Adrenal gland (tissue), 5 donors: ENCODE results near the gene CNKSR3.

Experiments
- POLR2A ChIP-seq, 2 donors: fragments of 450-650 bp; IDR thresholded peaks; one replicate each; pipeline ENCODE4 v1.6.1; 2017; ENCODE audit warnings: antibody characterized with exemption in 2 of 2, mild to moderate bottlenecking in 2 of 2, moderate library complexity in 1 of 2
- TF ChIP-seq, protein P1 (sequence below), 6 experiments: fragments of 450-650 bp in 4 of 6; fragments of 200-600 bp in 2 of 6; sonication (generic) in 1 of 6; IDR thresholded peaks; 1 replicate in 5 of 6; 2 replicates in 1 of 6; pipeline versions ENCODE4 v1.5.1 to v1.8.0; 2016 to 2021; ENCODE audit warnings: antibody characterized with exemption in 6 of 6, mild to moderate bottlenecking in 2 of 6, moderate library complexity in 1 of 6
- donor health status: DM: no; HTN: no; CAD: no.

DNA sequence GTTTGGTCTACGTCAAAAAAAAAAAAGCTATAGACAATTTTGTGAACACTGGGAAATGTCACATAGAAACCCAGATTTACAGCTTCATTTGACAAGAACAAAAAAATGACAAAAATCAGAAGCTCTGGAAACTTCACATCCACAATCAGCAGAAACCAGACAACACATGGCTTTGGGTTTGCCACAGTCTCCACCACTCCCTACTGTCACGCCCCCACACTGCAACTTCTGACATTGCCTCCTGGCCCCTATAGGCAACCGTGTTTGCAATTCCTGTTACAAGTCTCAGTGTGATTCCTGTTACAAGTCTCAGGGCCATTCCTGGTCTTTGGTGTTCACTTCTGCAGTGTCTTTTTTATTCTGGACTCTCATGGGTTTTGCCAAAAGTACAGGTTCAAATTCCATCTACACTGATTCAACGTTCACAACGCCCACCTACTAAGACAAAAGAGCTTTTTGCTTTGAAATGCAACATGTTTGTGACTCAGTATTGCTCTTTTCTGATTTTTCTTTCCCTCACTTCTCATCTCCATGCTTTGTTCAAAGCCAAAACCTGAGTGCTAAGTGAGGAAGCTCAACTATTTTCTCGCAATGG lies 12.0 kb downstream of the CNKSR3 start:
- TF ChIP-seq, protein P1, sequence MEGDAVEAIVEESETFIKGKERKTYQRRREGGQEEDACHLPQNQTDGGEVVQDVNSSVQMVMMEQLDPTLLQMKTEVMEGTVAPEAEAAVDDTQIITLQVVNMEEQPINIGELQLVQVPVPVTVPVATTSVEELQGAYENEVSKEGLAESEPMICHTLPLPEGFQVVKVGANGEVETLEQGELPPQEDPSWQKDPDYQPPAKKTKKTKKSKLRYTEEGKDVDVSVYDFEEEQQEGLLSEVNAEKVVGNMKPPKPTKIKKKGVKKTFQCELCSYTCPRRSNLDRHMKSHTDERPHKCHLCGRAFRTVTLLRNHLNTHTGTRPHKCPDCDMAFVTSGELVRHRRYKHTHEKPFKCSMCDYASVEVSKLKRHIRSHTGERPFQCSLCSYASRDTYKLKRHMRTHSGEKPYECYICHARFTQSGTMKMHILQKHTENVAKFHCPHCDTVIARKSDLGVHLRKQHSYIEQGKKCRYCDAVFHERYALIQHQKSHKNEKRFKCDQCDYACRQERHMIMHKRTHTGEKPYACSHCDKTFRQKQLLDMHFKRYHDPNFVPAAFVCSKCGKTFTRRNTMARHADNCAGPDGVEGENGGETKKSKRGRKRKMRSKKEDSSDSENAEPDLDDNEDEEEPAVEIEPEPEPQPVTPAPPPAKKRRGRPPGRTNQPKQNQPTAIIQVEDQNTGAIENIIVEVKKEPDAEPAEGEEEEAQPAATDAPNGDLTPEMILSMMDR (IDR thresholded peaks at IDR 0.05) = no peak
- no peak for TF ChIP-seq POLR2A (IDR thresholded peaks at IDR 0.05)
